GM12878 (cell line): ENCODE data around the gene SYNE4. TPM values are rescaled to one million over a fixed set of nuclear protein-coding genes. Genes with fewer than 3 reads are reported as not detected.

ENCODE experiments used
- BCLAF1 ChIP-seq: fragments of 450-650 bp; IDR thresholded peaks from 2 replicates; pipeline ENCODE4 v1.6.1; 2017; ENCODE audit warnings: antibody characterized with exemption, mild to moderate bottlenecking, moderate library complexity
- CEBPB ChIP-seq, 2 experiments: fragments of 150-350 bp in 1 of 2; IDR thresholded peaks; 2 replicates each; pipeline ENCODE4 v1.6.1; 2012 to 2014; ENCODE audit warnings: low read depth in 2 of 2, low read length in 2 of 2, borderline replicate concordance in 1 of 2, inconsistent platforms in 1 of 2
- CTCF ChIP-seq, 3 experiments: IDR thresholded peaks in 2 of 3; conservative IDR thresholded peaks in 1 of 3; 2 replicates each; pipeline ENCODE4 v1.5.1; 2011; ENCODE audit warnings: low read depth in 3 of 3, low read length in 3 of 3, mild to moderate bottlenecking in 3 of 3, control low read depth in 2 of 3, moderate library complexity in 2 of 3, inconsistent platforms in 1 of 3, mixed read lengths in 1 of 3; ENCODE audit not compliant: control insufficient read depth in 2 of 3, insufficient read depth in 1 of 3; ENCODE audit errors: extremely low read depth in 1 of 3
- IKZF1 ChIP-seq: fragments of 450-650 bp; conservative IDR thresholded peaks from 2 replicates; pipeline ENCODE4 v1.6.1; 2017; ENCODE audit warnings: antibody characterized with exemption, mild to moderate bottlenecking
- MYC ChIP-seq: IDR thresholded peaks from 2 replicates; pipeline ENCODE4 v1.6.1; 2011; ENCODE audit warnings: mild to moderate bottlenecking, low read length, moderate library complexity, inconsistent platforms; ENCODE audit not compliant: insufficient read depth, insufficient replicate concordance, insufficient read length, severe bottlenecking
- NFYB ChIP-seq: IDR thresholded peaks from 2 replicates; pipeline ENCODE4 v1.6.1; 2011; ENCODE audit warnings: low read depth, mild to moderate bottlenecking, low read length, improper control_type of control experiment, moderate library complexity; ENCODE audit not compliant: insufficient read depth
- NR2C1 ChIP-seq: fragments of 450-650 bp; IDR thresholded peaks from 2 replicates; pipeline ENCODE4 v1.6.1; 2017; ENCODE audit warnings: antibody characterized with exemption, mild to moderate bottlenecking, moderate library complexity
- RFX5 ChIP-seq: IDR thresholded peaks from 2 replicates; pipeline ENCODE4 v1.6.1; 2011; ENCODE audit warnings: low read depth, low read length, improper control_type of control experiment
- SIX5 ChIP-seq: IDR thresholded peaks from 2 replicates; pipeline ENCODE4 v1.6.1; 2011; ENCODE audit warnings: mild to moderate bottlenecking, low read depth, low read length, moderate library complexity; ENCODE audit not compliant: severe bottlenecking
- STAT3 ChIP-seq: IDR thresholded peaks from 2 replicates; pipeline ENCODE4 v1.6.1; 2011; ENCODE audit warnings: low read depth, low read length, improper control_type of control experiment
- TARDBP ChIP-seq: IDR thresholded peaks from 2 replicates; pipeline ENCODE4 v1.6.1; 2016; ENCODE audit warnings: borderline replicate concordance
- ZNF217 ChIP-seq: fragments of 450-650 bp; IDR thresholded peaks from 2 replicates; pipeline ENCODE4 v1.6.1; 2017; ENCODE audit warnings: antibody characterized with exemption, mild to moderate bottlenecking
- polyA plus RNA-seq, 11 experiments: library from polyadenylated mRNA; depleted of rRNA in 4 of 11; unstranded in 6 of 11; stranded (reverse) in 5 of 11; fragments of >200 nt; fragmentation: Nextera tagmentation in 4 of 11; fragmentation: Illumina TruSeq in 1 of 11; extraction: Ambion mirVana in 4 of 11; extraction: Trizol in 1 of 11; gene quantifications; 1 replicate in 1 of 11; 2 replicates in 10 of 11; pipeline versions ENCODE4 v1.2.1 to v1.2.3, GENCODE V29; 2011 to 2016; ENCODE audit warnings: inconsistent platforms in 2 of 11, missing spikeins in 2 of 11, low read depth in 1 of 11
- total RNA-seq, 4 experiments: library from RNA; depleted of rRNA in 3 of 4; stranded (reverse); fragments of >200 nt in 3 of 4; fragmentation: Illumina TruSeq in 1 of 4; extraction: Trizol in 1 of 4; gene quantifications; 2 replicates each; pipeline versions ENCODE4 v1.2.1 to v1.2.3, GENCODE V29; 2013 to 2021
- TF ChIP-seq, protein P1 (sequence below): IDR thresholded peaks from 2 replicates; pipeline ENCODE4 v1.6.1; 2011; ENCODE audit warnings: low read depth, low read length, improper control_type of control experiment, borderline replicate concordance
- TF ChIP-seq, protein P2 (sequence below): fragments of 450-650 bp; IDR thresholded peaks from 2 replicates; pipeline ENCODE4 v1.6.1; 2017; ENCODE audit warnings: mild to moderate bottlenecking

Gene SYNE4
- total and polyA plus RNA-seq, 10 of the 15 experiments (the other 5 are each of a cell fraction or from before 2014, with no cell fraction given): 0.35 to 1.2 (median 0.71) TPM

DNA sequence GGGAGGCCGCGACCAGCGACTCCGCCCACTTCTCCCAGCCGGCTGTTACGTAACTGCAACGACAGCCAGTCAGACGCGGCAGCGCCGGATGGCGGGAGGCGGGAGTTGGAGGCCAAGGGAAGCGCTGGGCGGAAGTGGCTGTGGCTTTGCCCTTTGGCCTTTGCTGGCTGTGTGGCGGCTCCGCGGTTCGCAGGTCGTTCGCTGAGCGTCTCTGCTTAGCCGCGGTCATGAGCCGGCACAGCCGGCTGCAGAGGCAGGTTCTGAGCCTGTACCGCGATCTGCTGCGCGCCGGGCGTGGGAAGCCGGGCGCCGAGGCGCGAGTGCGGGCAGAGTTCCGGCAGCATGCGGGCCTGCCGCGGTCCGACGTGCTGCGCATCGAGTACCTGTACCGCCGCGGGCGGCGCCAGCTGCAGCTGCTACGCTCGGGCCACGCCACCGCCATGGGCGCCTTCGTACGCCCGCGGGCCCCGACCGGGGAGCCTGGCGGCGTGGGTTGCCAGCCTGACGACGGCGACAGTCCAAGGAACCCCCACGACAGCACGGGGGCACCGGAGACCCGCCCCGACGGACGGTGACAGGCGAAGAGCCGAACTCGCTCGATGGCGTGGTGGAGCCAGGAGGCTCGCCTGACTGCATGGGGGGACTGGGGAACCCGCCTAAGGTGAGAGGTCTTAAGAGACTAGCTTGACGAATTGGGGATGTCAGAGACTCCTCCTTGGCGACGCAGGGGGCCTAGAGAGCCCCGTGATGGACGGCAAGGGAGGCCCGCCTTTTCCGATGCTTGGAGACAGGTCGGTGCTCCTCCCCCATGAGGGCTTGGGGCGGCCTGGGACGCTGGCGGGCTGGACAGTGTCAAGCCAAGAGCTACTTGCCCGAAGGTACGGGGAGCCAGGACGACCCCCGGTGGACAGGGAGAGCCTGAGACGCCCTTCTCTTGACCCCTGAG lies 13.3 kb downstream of the SYNE4 start, which contains the start of gene SDHAF1 (continued):
- TF ChIP-seq RFX5 (0 out of 2 replicates have a peak, but pooled peaks have one; percentile 69), TARDBP (no peak), STAT3 (no peak), CEBPB (IDR thresholded peaks at IDR 0.05; ENCODE audit: borderline replicate concordance in 1 of 2, low read depth in 2 of 2, low read length in 2 of 2) (peak in 1 of 2 experiments; percentile 42; a peak in 1 of 4 replicates), IKZF1 (peak; percentile 96), BCLAF1 (0 out of 2 replicates have a peak, but pooled peaks have one; percentile 20), NFYB (peak; percentile 91), ZNF217 (peak; percentile 26; the same call in 1 of the 2 replicates), MYC (no peak), SIX5 (peak; percentile 39), CTCF (IDR thresholded peaks at IDR 0.05 in 2 of 3, conservative IDR thresholded peaks at IDR 0.05 in 1 of 3; ENCODE audit: control insufficient read depth in 2 of 3, extremely low read depth in 1 of 3, insufficient read depth in 1 of 3, low read depth in 3 of 3, low read length in 3 of 3) (no peak), NR2C1 (peak; percentile 95)
- TF ChIP-seq, protein P1, sequence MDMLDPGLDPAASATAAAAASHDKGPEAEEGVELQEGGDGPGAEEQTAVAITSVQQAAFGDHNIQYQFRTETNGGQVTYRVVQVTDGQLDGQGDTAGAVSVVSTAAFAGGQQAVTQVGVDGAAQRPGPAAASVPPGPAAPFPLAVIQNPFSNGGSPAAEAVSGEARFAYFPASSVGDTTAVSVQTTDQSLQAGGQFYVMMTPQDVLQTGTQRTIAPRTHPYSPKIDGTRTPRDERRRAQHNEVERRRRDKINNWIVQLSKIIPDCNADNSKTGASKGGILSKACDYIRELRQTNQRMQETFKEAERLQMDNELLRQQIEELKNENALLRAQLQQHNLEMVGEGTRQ: no peak
- TF ChIP-seq, protein P2, sequence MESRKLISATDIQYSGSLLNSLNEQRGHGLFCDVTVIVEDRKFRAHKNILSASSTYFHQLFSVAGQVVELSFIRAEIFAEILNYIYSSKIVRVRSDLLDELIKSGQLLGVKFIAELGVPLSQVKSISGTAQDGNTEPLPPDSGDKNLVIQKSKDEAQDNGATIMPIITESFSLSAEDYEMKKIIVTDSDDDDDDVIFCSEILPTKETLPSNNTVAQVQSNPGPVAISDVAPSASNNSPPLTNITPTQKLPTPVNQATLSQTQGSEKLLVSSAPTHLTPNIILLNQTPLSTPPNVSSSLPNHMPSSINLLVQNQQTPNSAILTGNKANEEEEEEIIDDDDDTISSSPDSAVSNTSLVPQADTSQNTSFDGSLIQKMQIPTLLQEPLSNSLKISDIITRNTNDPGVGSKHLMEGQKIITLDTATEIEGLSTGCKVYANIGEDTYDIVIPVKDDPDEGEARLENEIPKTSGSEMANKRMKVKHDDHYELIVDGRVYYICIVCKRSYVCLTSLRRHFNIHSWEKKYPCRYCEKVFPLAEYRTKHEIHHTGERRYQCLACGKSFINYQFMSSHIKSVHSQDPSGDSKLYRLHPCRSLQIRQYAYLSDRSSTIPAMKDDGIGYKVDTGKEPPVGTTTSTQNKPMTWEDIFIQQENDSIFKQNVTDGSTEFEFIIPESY: no peak
